Omental fat pad (tissue), 4 donors: ENCODE measurements around the gene LRFN5. TPM values are rescaled to one million over a fixed set of nuclear protein-coding genes. Genes with fewer than 3 reads are reported as not detected.

Source experiments
- ATAC-seq: fragments of 150-250 bp; one replicate; pipeline ENCODE4 v1.9.1; 2016; ENCODE audit warnings: mild to moderate bottlenecking, moderate library complexity; ENCODE audit not compliant: low FRiP score
- DNase-seq: peaks from one replicate; pipeline ENCODE4 v3.0.0-alpha.2; 2019; ENCODE audit warnings: low spot score
- CTCF ChIP-seq, 3 donors: fragments of 450-650 bp; IDR thresholded peaks; one replicate each; pipeline ENCODE4 v1.5.1; 2016 to 2017; ENCODE audit warnings: antibody characterized with exemption in 3 of 3, mild to moderate bottlenecking in 3 of 3, moderate library complexity in 2 of 3
- small RNA-seq: library from RNA; depleted of rRNA; stranded (forward); fragments of <200 nt; gene quantifications from one replicate; pipeline ENCODE3, GENCODE V24; 2016
- total RNA-seq, 4 donors: library from RNA; depleted of rRNA; stranded (reverse); fragments of >200 nt; gene quantifications; one replicate each; pipeline ENCODE4 v1.1.0, GENCODE V29; 2016

Gene LRFN5
- total RNA-seq, 4 donors from 2014 or later, result 2.4 to 7.3 (median 6.0) TPM

- DNase-seq (no peak), ATAC-seq (no peak)
- no peak for TF ChIP-seq CTCF (IDR thresholded peaks at IDR 0.05)
These were observed 309.6 kb downstream of the LRFN5 start for GRCh38 chr14:41916313-41916712.

- TF ChIP-seq CTCF (IDR thresholded peaks at IDR 0.05), result no peak
- DNase-seq (no peak), ATAC-seq (no peak)
These were observed 318.7 kb downstream of the LRFN5 start for GRCh38 chr14:41925409-41925808.

- ATAC-seq (no peak), DNase-seq (no peak)
- TF ChIP-seq CTCF (IDR thresholded peaks at IDR 0.05), result no peak
These were observed 343.9 kb downstream of the LRFN5 start for GRCh38 chr14:41950428-41951151.

Small RNA genes within 50 kb of the gene (small RNA-seq; reads per million reads assigned to genes)
- not detected for gene RF00322
